Measurements from ENCODE around the gene ARHGEF11.

DNA sequence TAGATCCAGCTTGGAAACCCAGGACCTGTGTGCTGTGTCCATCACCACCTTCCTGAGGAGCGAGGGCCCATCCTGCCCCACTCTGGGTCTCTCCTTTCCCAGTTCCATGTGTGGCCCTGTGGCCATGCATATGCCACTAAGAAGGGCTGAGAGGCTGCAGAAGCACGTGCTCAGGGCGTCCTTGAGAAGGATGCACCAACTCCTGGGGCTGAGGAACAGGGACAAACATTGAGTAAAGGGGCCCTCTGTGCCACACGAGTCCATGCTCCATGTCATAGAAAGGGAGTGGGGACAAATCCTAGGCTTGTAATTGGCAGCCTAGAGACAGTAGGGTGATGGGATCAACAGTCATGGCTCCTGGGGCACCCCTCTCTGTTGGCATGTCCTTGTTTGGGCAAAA, 45.6 kb upstream of the ARHGEF11 start:
- no peak for TF ChIP-seq FOS (IDR thresholded peaks at IDR 0.05; ENCODE audit: low read depth, low read length)
- TF ChIP-seq, protein P1, sequence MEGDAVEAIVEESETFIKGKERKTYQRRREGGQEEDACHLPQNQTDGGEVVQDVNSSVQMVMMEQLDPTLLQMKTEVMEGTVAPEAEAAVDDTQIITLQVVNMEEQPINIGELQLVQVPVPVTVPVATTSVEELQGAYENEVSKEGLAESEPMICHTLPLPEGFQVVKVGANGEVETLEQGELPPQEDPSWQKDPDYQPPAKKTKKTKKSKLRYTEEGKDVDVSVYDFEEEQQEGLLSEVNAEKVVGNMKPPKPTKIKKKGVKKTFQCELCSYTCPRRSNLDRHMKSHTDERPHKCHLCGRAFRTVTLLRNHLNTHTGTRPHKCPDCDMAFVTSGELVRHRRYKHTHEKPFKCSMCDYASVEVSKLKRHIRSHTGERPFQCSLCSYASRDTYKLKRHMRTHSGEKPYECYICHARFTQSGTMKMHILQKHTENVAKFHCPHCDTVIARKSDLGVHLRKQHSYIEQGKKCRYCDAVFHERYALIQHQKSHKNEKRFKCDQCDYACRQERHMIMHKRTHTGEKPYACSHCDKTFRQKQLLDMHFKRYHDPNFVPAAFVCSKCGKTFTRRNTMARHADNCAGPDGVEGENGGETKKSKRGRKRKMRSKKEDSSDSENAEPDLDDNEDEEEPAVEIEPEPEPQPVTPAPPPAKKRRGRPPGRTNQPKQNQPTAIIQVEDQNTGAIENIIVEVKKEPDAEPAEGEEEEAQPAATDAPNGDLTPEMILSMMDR (conservative IDR thresholded peaks at IDR 0.05; ENCODE audit: low read depth, low read length), result no peak
- TF ChIP-seq POLR2A (IDR thresholded peaks at IDR 0.05; ENCODE audit: low read depth, low read length), result no peak
- TF ChIP-seq CEBPB (IDR thresholded peaks at IDR 0.05; ENCODE audit: low read depth, low read length), result no peak
- TF ChIP-seq RFX5 (IDR thresholded peaks at IDR 0.05; ENCODE audit: low read depth, low read length), result no peak
- no peak for TF ChIP-seq BHLHE40 (IDR thresholded peaks at IDR 0.05; ENCODE audit: low read depth, low read length)
- no peak for TF ChIP-seq SMC3 (IDR thresholded peaks at IDR 0.05; ENCODE audit: low read depth, low read length)
- TF ChIP-seq MAFK (IDR thresholded peaks at IDR 0.05; ENCODE audit: low read depth, low read length), result no peak
- no peak for TF ChIP-seq NFE2L2 (IDR thresholded peaks at IDR 0.05; ENCODE audit: low read depth, low read length)
- TF ChIP-seq RAD21 (IDR thresholded peaks at IDR 0.05; ENCODE audit: low read length), result no peak
- TF ChIP-seq MXI1 (IDR thresholded peaks at IDR 0.05; ENCODE audit: borderline replicate concordance, low read depth, low read length), result no peak
- TF ChIP-seq, protein P2, sequence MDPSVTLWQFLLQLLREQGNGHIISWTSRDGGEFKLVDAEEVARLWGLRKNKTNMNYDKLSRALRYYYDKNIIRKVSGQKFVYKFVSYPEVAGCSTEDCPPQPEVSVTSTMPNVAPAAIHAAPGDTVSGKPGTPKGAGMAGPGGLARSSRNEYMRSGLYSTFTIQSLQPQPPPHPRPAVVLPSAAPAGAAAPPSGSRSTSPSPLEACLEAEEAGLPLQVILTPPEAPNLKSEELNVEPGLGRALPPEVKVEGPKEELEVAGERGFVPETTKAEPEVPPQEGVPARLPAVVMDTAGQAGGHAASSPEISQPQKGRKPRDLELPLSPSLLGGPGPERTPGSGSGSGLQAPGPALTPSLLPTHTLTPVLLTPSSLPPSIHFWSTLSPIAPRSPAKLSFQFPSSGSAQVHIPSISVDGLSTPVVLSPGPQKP (IDR thresholded peaks at IDR 0.05; ENCODE audit: borderline replicate concordance, low read depth, low read length), result no peak
- TF ChIP-seq RCOR1 (IDR thresholded peaks at IDR 0.05; ENCODE audit: insufficient replicate concordance, low read length), result no peak

Data from IMR-90 (cell line).